K562 (cell line): ENCODE measurements around the gene LY6G6C. TPM values are rescaled to one million over a fixed set of nuclear protein-coding genes. Genes with fewer than 3 reads are reported as not detected.

Source experiments
- ARID4B ChIP-seq: sonication (generic); formaldehyde crosslinking; IDR thresholded peaks from 2 replicates; pipeline ENCODE4 v1.8.0; 2022; ENCODE audit warnings: mild to moderate bottlenecking, missing genetic modification reagents
- ATF6 ChIP-seq: sonication (generic); formaldehyde crosslinking; IDR thresholded peaks from 2 replicates; pipeline ENCODE4 v1.4.0; 2020; ENCODE audit warnings: mild to moderate bottlenecking, missing genetic modification reagents
- CREB3L1 ChIP-seq: fragments of 450-650 bp; IDR thresholded peaks from 2 replicates; pipeline ENCODE4 v1.6.1; 2014; ENCODE audit warnings: low read depth, mild to moderate bottlenecking, moderate library complexity, borderline replicate concordance
- EZH2 ChIP-seq: IDR thresholded peaks from 2 replicates; pipeline ENCODE4 v1.6.1; 2012; ENCODE audit warnings: low read depth, mild to moderate bottlenecking, inconsistent platforms, low read length, borderline replicate concordance
- IFI16 ChIP-seq: fragments of 250-450 bp; sonication (Bioruptor Pico); IDR thresholded peaks from 2 replicates; pipeline ENCODE4 v2.1.2; 2022; ENCODE audit warnings: mild to moderate bottlenecking, inconsistent platforms
- JUN ChIP-seq, 2 experiments: sonication (generic) in 1 of 2; formaldehyde crosslinking in 1 of 2; IDR thresholded peaks; 2 replicates each; pipeline versions ENCODE4 v1.6.1 to v1.8.0; 2012 to 2022; ENCODE audit warnings: borderline replicate concordance in 2 of 2, mild to moderate bottlenecking in 2 of 2, improper control_type of control experiment in 1 of 2, low read depth in 1 of 2, low read length in 1 of 2, missing genetic modification reagents in 1 of 2
- JUNB ChIP-seq: fragments of 450-650 bp; formaldehyde crosslinking; conservative IDR thresholded peaks from 2 replicates; pipeline ENCODE4 v1.4.0; 2020; ENCODE audit warnings: mild to moderate bottlenecking
- PTRF ChIP-seq: fragments of 450-650 bp; IDR thresholded peaks from 2 replicates; pipeline ENCODE4 v1.6.1; 2016; ENCODE audit warnings: mild to moderate bottlenecking, missing genetic modification characterization, missing compliant biosample characterization
- RAD51 ChIP-seq: fragments of 450-650 bp; IDR thresholded peaks from 2 replicates; pipeline ENCODE4 v1.7.1; 2016; ENCODE audit warnings: low read depth, mild to moderate bottlenecking, borderline replicate concordance
- THAP7 ChIP-seq: fragments of 250-450 bp; sonication (Bioruptor Pico); IDR thresholded peaks from 2 replicates; pipeline ENCODE4 v1.5.0; 2021
- UBTF ChIP-seq, 2 experiments: IDR thresholded peaks; 2 replicates each; pipeline ENCODE4 v1.6.1; 2012; ENCODE audit warnings: improper control_type of control experiment in 2 of 2, low read depth in 2 of 2, low read length in 2 of 2, borderline replicate concordance in 1 of 2
- polyA plus RNA-seq, 8 experiments: library from polyadenylated mRNA; depleted of rRNA in 4 of 8; stranded (reverse) in 5 of 8; unstranded in 3 of 8; fragments of >200 nt; fragmentation: Nextera tagmentation in 2 of 8; fragmentation: Illumina TruSeq in 1 of 8; extraction: Ambion mirVana in 2 of 8; extraction: Trizol in 1 of 8; gene quantifications; 2 replicates each; pipeline versions ENCODE4 v1.2.1 to v1.2.3, GENCODE V29; 2011 to 2014; ENCODE audit warnings: inconsistent platforms in 1 of 8, missing spikeins in 1 of 8
- total RNA-seq, 7 experiments: library from RNA; depleted of rRNA in 6 of 7; stranded (reverse); fragments of >200 nt in 6 of 7; fragmentation: Illumina TruSeq in 2 of 7; extraction: Trizol in 2 of 7; gene quantifications; 2 replicates each; pipeline versions ENCODE4 v1.2.1 to v1.2.3, GENCODE V29; 2011 to 2021; ENCODE audit warnings: low replicate concordance in 1 of 7

The LY6G6C gene
- total and polyA plus RNA-seq, 9 of the 15 experiments (the other 6 are each of a cell fraction or from before 2014, with no cell fraction given), result 0.06 to 0.20 TPM; not detected in 7

- TF ChIP-seq ARID4B (CRISPR knock-in tag), result peak; percentile 78
- TF ChIP-seq UBTF (IDR thresholded peaks at IDR 0.05; ENCODE audit: borderline replicate concordance in 1 of 2, low read depth in 2 of 2, low read length in 2 of 2), result 0 out of 4 replicates have a peak, but pooled peaks of 1 of the 2 experiments have one; percentile 60
- 0 out of 2 replicates have a peak, but pooled peaks have one; percentile 10 for TF ChIP-seq ATF6 (CRISPR knock-in tag)
- TF ChIP-seq JUNB (CRISPR knock-in tag), result peak; percentile 80
- TF ChIP-seq EZH2, result no peak
- peak; percentile 97 for TF ChIP-seq THAP7
- peak; percentile 48; the same call in 1 of the 2 replicates for TF ChIP-seq IFI16 (CRISPR knock-in tag)
- no peak for TF ChIP-seq CREB3L1
- no peak for TF ChIP-seq PTRF (tag)
- TF ChIP-seq RAD51, result no peak
- TF ChIP-seq JUN (IDR thresholded peaks at IDR 0.05; ENCODE audit: borderline replicate concordance, low read depth, low read length), result peak; percentile 59; the same call in 1 of the 2 replicates
- TF ChIP-seq JUN (CRISPR knock-in tag; IDR thresholded peaks at IDR 0.05; ENCODE audit: borderline replicate concordance), result no peak
Measured at GRCh38 chr6:31729979-31730630, 8.6 kb upstream of the LY6G6C start (continued).
